Left lung (tissue), 10 donors: ENCODE measurements around the gene CAMK1. TPM values are rescaled to one million over a fixed set of nuclear protein-coding genes. Genes with fewer than 3 reads are reported as not detected.

Source experiments
- ATAC-seq: fragments of 200-7000 bp; cut with Tn5 transposase; one replicate; pipeline ENCODE4 v1.9.1; 2020; ENCODE audit warnings: moderate library complexity
- DNase-seq, 4 donors: peaks; one replicate each; pipeline ENCODE4 v3.0.0-alpha.2; 2013 to 2020
- H3K27ac ChIP-seq, 2 donors: fragments of 200-600 bp; sonication (generic) in 1 of 2; one replicate each; pipeline versions ENCODE4 v1.5.0 to v1.8.0; 2020 to 2021
- H3K27me3 ChIP-seq, 2 donors: fragments of 200-600 bp; sonication (generic) in 1 of 2; one replicate each; pipeline versions ENCODE4 v1.5.0 to v1.8.0; 2020 to 2021
- H3K36me3 ChIP-seq, 2 donors: fragments of 200-600 bp; sonication (generic) in 1 of 2; one replicate each; pipeline versions ENCODE4 v1.5.0 to v1.8.0; 2020 to 2021
- H3K4me1 ChIP-seq, 2 donors: fragments of 200-600 bp; one replicate each; pipeline ENCODE4 v1.8.0; 2021
- H3K4me3 ChIP-seq, 2 donors: fragments of 200-600 bp; sonication (generic) in 1 of 2; one replicate each; pipeline versions ENCODE4 v1.5.0 to v1.8.0; 2020 to 2021; ENCODE audit warnings: mild to moderate bottlenecking in 1 of 2
- H3K9me3 ChIP-seq, 2 donors: fragments of 200-600 bp; sonication (generic) in 1 of 2; one replicate each; pipeline versions ENCODE4 v1.5.0 to v1.8.0; 2020 to 2021
- intact Hi-C, 2 donors: fragments of 100-400 bp; cut with DNase I; formaldehyde crosslinking; loops; one replicate each; pipeline versions ENCODE4 v1.11.2 to v1.14.2; 2022
- polyA plus RNA-seq, 6 donors: library from polyadenylated mRNA; unstranded; fragments of 120-200 nt; gene quantifications; one replicate each; pipeline ENCODE4 v1.2.1, GENCODE V29; 2013; ENCODE audit not compliant: insufficient read length in 6 of 6
- total RNA-seq, 2 donors: library from RNA; stranded (reverse); fragmentation: NEBNext Ultra II Directional; extraction: Animal tissue kit (Norgen Biotek cat#: 25700); gene quantifications; one replicate each; pipeline ENCODE4 v1.2.1, GENCODE V29; 2021
- TF ChIP-seq, protein P1 (sequence below), 2 donors: fragments of 200-600 bp; sonication (generic) in 1 of 2; IDR thresholded peaks; one replicate each; pipeline versions ENCODE4 v1.5.0 to v1.8.0; 2021; ENCODE audit warnings: antibody characterized with exemption in 2 of 2
- donor health status: DM: no; HTN: yes; CAD: no.
- donor health status: DM: no; HTN: no; CAD: no.

The CAMK1 gene
- total and polyA plus RNA-seq, 8 donors, result 18.4 to 37.5 (median 23.6) TPM

DNA sequence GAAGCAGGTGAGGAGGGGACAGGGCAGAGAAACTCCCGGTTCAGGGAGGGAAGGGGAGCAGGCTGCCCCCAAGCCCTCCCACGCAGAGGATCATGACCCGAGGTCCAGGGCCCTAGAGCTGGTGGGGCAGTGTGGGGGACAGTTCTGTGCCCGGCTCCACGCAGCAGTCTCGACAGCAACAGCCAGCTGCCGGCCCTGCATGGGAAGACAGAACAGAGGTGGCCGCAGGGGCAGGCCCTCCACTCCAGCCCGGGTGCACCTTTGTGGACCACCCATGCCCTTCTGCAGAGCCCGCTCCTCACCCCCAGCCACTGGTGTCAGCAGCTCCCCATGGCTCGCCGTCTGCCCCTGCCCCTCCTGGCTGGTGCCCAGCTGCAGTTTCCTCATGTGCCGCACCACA, 12.3 kb downstream of the CAMK1 start:
- Histone ChIP-seq H3K27me3 (no peaks in the 10 kb centered on the region), H3K36me3 (peaks cover 0 to 99% of the 10 kb centered on the region in 2 donors), H3K9me3 (no peaks in the 10 kb centered on the region), H3K4me3 (no peak overlapping the region), H3K4me1 (peaks cover 7 to 19% of the 10 kb centered on the region in 2 donors), H3K27ac (no peak overlapping the region)
- TF ChIP-seq, protein P1, sequence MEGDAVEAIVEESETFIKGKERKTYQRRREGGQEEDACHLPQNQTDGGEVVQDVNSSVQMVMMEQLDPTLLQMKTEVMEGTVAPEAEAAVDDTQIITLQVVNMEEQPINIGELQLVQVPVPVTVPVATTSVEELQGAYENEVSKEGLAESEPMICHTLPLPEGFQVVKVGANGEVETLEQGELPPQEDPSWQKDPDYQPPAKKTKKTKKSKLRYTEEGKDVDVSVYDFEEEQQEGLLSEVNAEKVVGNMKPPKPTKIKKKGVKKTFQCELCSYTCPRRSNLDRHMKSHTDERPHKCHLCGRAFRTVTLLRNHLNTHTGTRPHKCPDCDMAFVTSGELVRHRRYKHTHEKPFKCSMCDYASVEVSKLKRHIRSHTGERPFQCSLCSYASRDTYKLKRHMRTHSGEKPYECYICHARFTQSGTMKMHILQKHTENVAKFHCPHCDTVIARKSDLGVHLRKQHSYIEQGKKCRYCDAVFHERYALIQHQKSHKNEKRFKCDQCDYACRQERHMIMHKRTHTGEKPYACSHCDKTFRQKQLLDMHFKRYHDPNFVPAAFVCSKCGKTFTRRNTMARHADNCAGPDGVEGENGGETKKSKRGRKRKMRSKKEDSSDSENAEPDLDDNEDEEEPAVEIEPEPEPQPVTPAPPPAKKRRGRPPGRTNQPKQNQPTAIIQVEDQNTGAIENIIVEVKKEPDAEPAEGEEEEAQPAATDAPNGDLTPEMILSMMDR (IDR thresholded peaks at IDR 0.05), result no peak
- intact Hi-C loops, result no loop called here
- DNase-seq, result no peak
- no peak for ATAC-seq

GRCh38 chr3:9754678-9755077, 15.1 kb downstream of the CAMK1 start:
- ATAC-seq, result no peak
- Histone ChIP-seq H3K4me1 (peaks cover 19 to 39% of the 10 kb centered on the region in 2 donors), H3K27me3 (no peaks in the 10 kb centered on the region), H3K4me3 (no peak overlapping the region), H3K9me3 (no peaks in the 10 kb centered on the region), H3K36me3 (peaks cover 0 to 83% of the 10 kb centered on the region in 2 donors), H3K27ac (peak overlapping the region; percentile 17 to 50)
- DNase-seq, result no peak
- intact Hi-C loops, result no loop called here
- TF ChIP-seq, protein P1 (IDR thresholded peaks at IDR 0.05), result no peak

DNA sequence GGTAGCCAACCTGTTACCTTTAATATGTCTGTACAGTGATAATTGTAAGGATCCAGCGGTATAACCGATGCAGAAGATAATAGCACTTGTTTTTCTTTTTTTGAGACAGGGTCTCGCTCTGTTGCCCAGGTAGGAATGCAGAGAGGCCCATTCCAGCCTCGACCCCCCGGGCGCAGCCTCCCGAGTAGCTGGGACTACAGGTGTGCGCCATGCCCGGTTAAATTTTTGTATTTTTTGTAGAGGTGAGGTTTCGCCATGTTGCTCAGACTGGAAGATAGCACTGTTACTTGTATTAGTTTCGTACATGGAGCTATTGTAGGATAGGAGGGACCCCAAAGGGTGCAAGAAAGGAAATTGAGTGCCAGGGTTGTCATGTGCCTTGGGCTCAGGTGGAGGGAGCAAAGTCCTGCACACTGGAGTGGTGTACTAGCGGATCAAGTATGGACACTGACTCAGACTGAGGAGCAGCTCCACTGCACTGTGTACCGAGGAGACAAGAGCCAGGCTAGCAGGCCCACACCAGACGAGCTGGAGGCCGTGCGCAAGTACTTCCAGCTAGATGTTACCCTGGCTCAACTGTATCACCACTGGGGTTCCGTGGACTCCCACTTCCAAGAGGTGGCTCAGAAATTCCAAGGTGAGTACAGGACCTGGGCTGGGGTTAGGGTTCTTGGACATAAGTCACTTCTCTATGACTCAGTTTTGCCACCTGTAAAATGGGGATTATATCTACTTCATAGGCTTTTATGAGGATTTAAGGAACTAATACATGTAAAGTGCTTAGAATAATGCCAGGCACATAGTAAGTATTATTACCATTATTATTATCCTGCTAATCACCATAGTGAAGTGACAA, 19.0 kb downstream of the CAMK1 start:
- TF ChIP-seq, protein P1 (IDR thresholded peaks at IDR 0.05), result no peak
- ATAC-seq (peak; percentile 5), DNase-seq (no peak)
- intact Hi-C loops, result no loop called here
- peaks cover 19 to 48% of the 10 kb centered on the region in 2 donors for H3K4me1 ChIP-seq
- no peaks in the 10 kb centered on the region for H3K9me3 ChIP-seq
- H3K4me3 ChIP-seq, result peak overlapping the region; percentile 49 to 78
- peak overlapping the region in 1 of 2 donors; percentile 95 for H3K27ac ChIP-seq
- H3K36me3 ChIP-seq, result peaks cover 0 to 72% of the 10 kb centered on the region in 2 donors
- no peaks in the 10 kb centered on the region for H3K27me3 ChIP-seq

DNA sequence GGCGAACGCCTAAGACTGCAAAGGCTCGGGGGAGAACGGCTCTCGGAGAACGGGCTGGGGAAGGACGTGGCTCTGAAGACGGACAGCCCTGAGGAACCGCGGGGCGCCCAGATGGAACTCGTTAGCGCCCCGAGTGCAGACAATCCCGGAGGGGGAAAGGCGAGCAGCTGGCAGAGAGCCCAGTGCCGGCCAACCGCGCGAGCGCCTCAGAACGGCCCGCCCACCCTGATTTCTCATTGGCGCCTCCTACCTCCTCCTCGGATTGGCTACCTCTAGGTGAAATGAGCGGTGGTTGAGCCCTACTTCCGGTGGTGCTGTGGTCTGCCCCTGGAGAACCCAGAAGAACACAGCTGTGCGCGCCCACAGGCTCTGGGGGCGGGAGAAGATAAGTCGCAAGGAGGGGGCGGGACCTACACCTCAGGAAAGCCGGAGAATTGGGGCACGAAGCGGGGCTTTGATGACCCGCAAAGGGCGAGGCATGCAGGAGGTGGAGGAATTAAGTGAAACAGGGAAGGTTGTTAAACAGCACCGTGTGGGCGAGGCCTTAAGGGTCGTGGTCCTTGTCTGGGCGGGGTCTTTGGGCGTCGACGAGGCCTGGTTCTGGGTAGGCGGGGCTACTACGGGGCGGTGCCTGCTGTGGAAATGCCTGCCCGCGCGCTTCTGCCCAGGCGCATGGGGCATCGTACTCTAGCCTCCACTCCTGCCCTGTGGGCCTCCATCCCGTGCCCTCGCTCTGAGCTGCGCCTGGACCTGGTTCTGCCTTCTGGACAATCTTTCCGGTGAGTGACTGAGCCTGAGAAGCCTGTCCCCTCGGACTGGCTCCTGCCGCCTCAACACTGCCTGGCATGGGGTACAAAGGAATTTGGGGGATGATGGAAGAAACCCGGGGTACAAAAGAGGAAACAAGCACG, 19.8 kb downstream of the CAMK1 start, which contains the start of gene OGG1:
OGG1 (plus strand) TSS at position 308 of the 911 bp plus-strand sequence; CDS start at position 643, 335 bp downstream.
- peaks cover 0 to 72% of the 10 kb centered on the region in 2 donors for H3K36me3 ChIP-seq
- peak; percentile 98 for ATAC-seq
- peak; percentile 96 to 99 (median 98) for DNase-seq
- no peaks in the 10 kb centered on the region for H3K27me3 ChIP-seq
- intact Hi-C loops, result no loop called here
- TF ChIP-seq, protein P1 (IDR thresholded peaks at IDR 0.05), result no peak
- H3K27ac ChIP-seq, result peak within 1 kb of the TSS; percentile 87 to 95
- H3K9me3 ChIP-seq, result no peaks in the 10 kb centered on the region
- H3K4me1 ChIP-seq, result peaks cover 19 to 41% of the 10 kb centered on the region in 2 donors
- peak within 1 kb of the TSS; percentile 49 to 78 for H3K4me3 ChIP-seq
